ENCODE results near the gene TMEM175. TPM values are rescaled to one million over a fixed set of nuclear protein-coding genes. Genes with fewer than 3 reads are reported as not detected.

The TMEM175 gene
- total RNA-seq, 1 experiment from 2014 or later: 22.3 TPM

DNA sequence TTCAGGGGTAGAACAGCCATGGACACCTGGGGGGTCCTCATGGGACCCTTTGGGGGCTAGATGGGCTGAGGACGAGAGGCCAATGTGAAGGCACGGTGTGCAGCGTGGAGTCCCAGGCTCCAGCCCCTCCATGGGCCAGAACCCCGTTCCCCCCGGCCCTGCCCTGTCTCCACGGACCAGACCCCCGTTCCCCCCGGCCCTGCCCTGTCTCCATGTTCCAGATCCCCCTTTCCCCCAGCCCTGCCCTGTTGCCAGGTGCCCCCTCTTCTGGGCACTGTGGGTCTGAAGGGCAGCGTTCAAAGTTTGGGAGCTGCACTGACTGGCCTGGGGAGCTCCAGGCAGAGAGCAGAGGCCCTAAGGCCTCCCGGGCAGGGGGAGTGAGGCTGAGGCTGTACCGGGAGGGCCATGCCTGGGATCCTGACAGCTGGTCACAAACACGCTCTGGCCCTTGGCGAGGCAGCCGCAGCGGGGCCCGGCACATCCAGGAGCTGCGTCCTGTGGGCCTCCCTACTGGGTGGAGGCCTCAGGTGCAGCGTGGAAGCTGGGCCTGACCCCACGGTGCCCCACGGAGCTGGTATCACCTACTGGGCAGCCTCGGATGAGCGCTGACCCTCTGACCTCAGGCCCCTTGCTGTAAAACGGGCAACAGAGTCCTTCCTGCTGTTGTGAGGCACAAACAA, 32.2 kb downstream of the TMEM175 start:
- BruUV-seq (replicated peaks): no TSS peak
- DNase-seq: no peak
- Mint-ChIP-seq H3K36me3 (ENCODE audit: insufficient read depth, unreplicated experiment) (peaks cover 19% of the 10 kb centered on the region), H3K27ac (ENCODE audit: unreplicated experiment) (no peak overlapping the region), H3K4me1 (ENCODE audit: low read depth, unreplicated experiment) (no peaks in the 10 kb centered on the region), H3K27me3 (ENCODE audit: insufficient read depth, unreplicated experiment) (no peaks in the 10 kb centered on the region), H3K4me3 (ENCODE audit: unreplicated experiment) (no peak overlapping the region), H3K9me3 (ENCODE audit: unreplicated experiment) (no peaks in the 10 kb centered on the region)
- POLR2A ChIA-PET: no interaction called here
- Histone ChIP-seq H3K27me3 (replicated peaks; ENCODE audit: control insufficient read depth, insufficient read depth, low read length) (no peaks in the 10 kb centered on the region), H3K9me3 (no peaks in the 10 kb centered on the region), H3K4me3 (ENCODE audit: low read depth, low read length) (no peak overlapping the region), H3K36me3 (ENCODE audit: control insufficient read depth, insufficient read depth, low read length) (no peaks in the 10 kb centered on the region; the same call in 1 of the 2 replicates), H3K4me1 (no peaks in the 10 kb centered on the region)
- CTCF ChIA-PET: no interaction called here
- intact Hi-C loops (cut with micrococcal nuclease; ENCODE audit: unreplicated experiment): no loop called here
- TF ChIP-seq, protein P1, sequence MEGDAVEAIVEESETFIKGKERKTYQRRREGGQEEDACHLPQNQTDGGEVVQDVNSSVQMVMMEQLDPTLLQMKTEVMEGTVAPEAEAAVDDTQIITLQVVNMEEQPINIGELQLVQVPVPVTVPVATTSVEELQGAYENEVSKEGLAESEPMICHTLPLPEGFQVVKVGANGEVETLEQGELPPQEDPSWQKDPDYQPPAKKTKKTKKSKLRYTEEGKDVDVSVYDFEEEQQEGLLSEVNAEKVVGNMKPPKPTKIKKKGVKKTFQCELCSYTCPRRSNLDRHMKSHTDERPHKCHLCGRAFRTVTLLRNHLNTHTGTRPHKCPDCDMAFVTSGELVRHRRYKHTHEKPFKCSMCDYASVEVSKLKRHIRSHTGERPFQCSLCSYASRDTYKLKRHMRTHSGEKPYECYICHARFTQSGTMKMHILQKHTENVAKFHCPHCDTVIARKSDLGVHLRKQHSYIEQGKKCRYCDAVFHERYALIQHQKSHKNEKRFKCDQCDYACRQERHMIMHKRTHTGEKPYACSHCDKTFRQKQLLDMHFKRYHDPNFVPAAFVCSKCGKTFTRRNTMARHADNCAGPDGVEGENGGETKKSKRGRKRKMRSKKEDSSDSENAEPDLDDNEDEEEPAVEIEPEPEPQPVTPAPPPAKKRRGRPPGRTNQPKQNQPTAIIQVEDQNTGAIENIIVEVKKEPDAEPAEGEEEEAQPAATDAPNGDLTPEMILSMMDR (IDR thresholded peaks at IDR 0.05; ENCODE audit: insufficient read depth in 1 of 2, low read depth in 1 of 2, low read length in 1 of 2, severe bottlenecking in 1 of 2, unreplicated experiment in 1 of 2): no peak

DNA sequence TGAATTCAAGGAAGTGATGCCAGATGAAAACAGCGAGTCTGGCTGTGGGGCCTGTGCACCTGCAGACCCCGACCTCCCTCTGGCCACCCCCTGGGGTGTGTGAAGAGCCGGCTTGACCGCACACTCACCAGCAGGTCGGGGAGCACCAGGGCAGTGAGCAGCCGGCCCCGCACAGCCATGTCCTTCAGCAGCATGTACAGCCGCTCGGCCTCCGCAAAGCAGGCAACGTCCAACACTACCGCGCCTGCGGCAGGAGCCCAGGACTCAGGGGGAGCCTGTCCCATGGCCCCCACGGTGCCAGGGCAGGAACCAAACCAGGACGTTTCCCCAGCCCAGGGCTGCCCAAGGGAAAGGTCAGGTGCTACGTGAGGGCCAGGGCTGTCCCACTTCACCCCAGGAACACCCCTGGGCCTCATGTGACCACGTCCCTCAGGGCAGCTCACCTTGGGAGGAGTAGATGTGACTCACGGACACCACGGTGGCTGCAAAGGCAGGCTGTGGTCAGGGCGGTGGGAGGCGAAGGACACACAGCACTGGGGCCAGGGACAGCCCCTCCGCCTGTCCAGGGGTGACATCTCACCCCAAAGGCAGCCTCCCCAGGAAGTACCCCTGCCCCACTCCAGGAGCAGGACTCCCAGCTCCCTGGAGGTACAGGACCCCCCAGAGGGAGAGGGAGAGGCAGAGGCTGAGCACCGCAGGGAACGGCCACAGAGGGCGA, 32.9 kb downstream of the TMEM175 start:
- H3K27me3 ChIP-seq (replicated peaks; ENCODE audit: control insufficient read depth, insufficient read depth, low read length): no peaks in the 10 kb centered on the region
- no peak for DNase-seq
- intact Hi-C loops (cut with micrococcal nuclease; ENCODE audit: unreplicated experiment): no loop called here
- no TSS peak for BruUV-seq (replicated peaks)
- Mint-ChIP-seq H3K27me3 (ENCODE audit: insufficient read depth, unreplicated experiment) (no peaks in the 10 kb centered on the region), H3K4me3 (ENCODE audit: unreplicated experiment) (no peak overlapping the region), H3K4me1 (ENCODE audit: low read depth, unreplicated experiment) (no peaks in the 10 kb centered on the region), H3K36me3 (ENCODE audit: insufficient read depth, unreplicated experiment) (peaks cover 14% of the 10 kb centered on the region), H3K9me3 (ENCODE audit: unreplicated experiment) (no peaks in the 10 kb centered on the region), H3K27ac (ENCODE audit: unreplicated experiment) (no peak overlapping the region)
- H3K4me1 ChIP-seq: no peaks in the 10 kb centered on the region
- no peaks in the 10 kb centered on the region for H3K9me3 ChIP-seq
- TF ChIP-seq, protein P1 (IDR thresholded peaks at IDR 0.05; ENCODE audit: insufficient read depth in 1 of 2, low read depth in 1 of 2, low read length in 1 of 2, severe bottlenecking in 1 of 2, unreplicated experiment in 1 of 2): no peak
- H3K36me3 ChIP-seq (ENCODE audit: control insufficient read depth, insufficient read depth, low read length): no peaks in the 10 kb centered on the region; the same call in 1 of the 2 replicates
- ChIA-PET POLR2A (no interaction called here), CTCF (no interaction called here)
- no peak overlapping the region for H3K4me3 ChIP-seq (ENCODE audit: low read depth, low read length)

DNA sequence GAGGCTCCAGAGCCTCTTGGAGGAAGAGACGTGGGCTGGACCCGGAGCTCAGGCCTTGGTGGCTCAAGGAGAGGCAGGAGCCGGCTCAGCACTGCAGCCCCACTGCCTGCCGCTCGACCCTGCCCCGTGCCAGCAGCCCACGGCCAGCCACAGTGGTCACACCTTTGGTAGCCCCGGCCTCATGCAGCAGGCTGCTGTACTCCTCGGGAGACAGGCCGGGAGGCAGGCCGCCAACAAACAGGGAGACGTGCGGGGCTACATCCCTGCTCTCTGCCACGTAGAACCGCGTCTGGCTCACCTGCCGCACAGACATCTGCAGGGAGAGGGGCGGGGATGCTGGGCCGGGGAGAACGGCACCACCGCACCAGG, 33.5 kb downstream of the TMEM175 start:
- no peaks in the 10 kb centered on the region for H3K4me1 Mint-ChIP-seq (ENCODE audit: low read depth, unreplicated experiment)
- H3K9me3 Mint-ChIP-seq (ENCODE audit: unreplicated experiment): no peaks in the 10 kb centered on the region
- H3K4me1 ChIP-seq: no peaks in the 10 kb centered on the region
- TF ChIP-seq, protein P1 (IDR thresholded peaks at IDR 0.05; ENCODE audit: insufficient read depth in 1 of 2, low read depth in 1 of 2, low read length in 1 of 2, severe bottlenecking in 1 of 2, unreplicated experiment in 1 of 2): no peak
- intact Hi-C loops (cut with micrococcal nuclease; ENCODE audit: unreplicated experiment): no loop called here
- H3K27me3 Mint-ChIP-seq (ENCODE audit: insufficient read depth, unreplicated experiment): no peaks in the 10 kb centered on the region
- no peaks in the 10 kb centered on the region for H3K27me3 ChIP-seq (replicated peaks; ENCODE audit: control insufficient read depth, insufficient read depth, low read length)
- H3K9me3 ChIP-seq: no peaks in the 10 kb centered on the region
- ChIA-PET CTCF (no interaction called here), POLR2A (no interaction called here)
- H3K4me3 Mint-ChIP-seq (ENCODE audit: unreplicated experiment): no peak overlapping the region
- no peaks in the 10 kb centered on the region; the same call in 1 of the 2 replicates for H3K36me3 ChIP-seq (ENCODE audit: control insufficient read depth, insufficient read depth, low read length)
- peaks cover 14% of the 10 kb centered on the region for H3K36me3 Mint-ChIP-seq (ENCODE audit: insufficient read depth, unreplicated experiment)
- BruUV-seq (replicated peaks): no TSS peak
- no peak for DNase-seq
- no peak overlapping the region for H3K4me3 ChIP-seq (ENCODE audit: low read depth, low read length)
- H3K27ac Mint-ChIP-seq (ENCODE audit: unreplicated experiment): no peak overlapping the region
